OCI-LY3 (cell line): ENCODE results near the gene TNFRSF6B.

ENCODE experiments used
- H2AFZ ChIP-seq: fragments of 200-600, 300-600 bp; shearing (Covaris generic); 2 replicates; pipeline ENCODE4 v1.6.0; 2014; ENCODE audit warnings: antibody characterized with exemption, low read depth, low read length
- H3K27ac ChIP-seq: fragments of 200-600, 300-600 bp; sonication (generic); 2 replicates; pipeline ENCODE4 v1.5.1; 2014; ENCODE audit warnings: mild to moderate bottlenecking, low read length, moderate library complexity, mixed read lengths
- H3K27me3 ChIP-seq: fragments of 200-600, 300-600 bp; sonication (generic); 2 replicates; pipeline ENCODE4 v1.6.1; 2014; ENCODE audit warnings: low read depth, low read length, mixed read lengths
- H3K36me3 ChIP-seq: fragments of 200-600, 300-600 bp; sonication (generic); replicated peaks from 2 replicates; pipeline ENCODE3; 2014; ENCODE audit warnings: low read depth, low read length, mixed read lengths
- H3K4me1 ChIP-seq: fragments of 300-600, 200-600 bp; sonication (generic); 2 replicates; pipeline ENCODE4 v1.6.1; 2014; ENCODE audit warnings: low read length, mixed read lengths
- H3K4me2 ChIP-seq: fragments of 200-600, 300-600 bp; sonication (generic); 2 replicates; pipeline ENCODE4 v1.6.1; 2014; ENCODE audit warnings: low read length, mixed read lengths
- H3K4me3 ChIP-seq: fragments of 300-600, 200-600 bp; sonication (generic); 2 replicates; pipeline ENCODE4 v1.5.1; 2014; ENCODE audit warnings: antibody characterized with exemption, mild to moderate bottlenecking, low read length, moderate library complexity
- H3K79me2 ChIP-seq: fragments of 300-600, 200-600 bp; shearing (Covaris generic); 2 replicates; pipeline ENCODE4 v1.6.1; 2014; ENCODE audit warnings: mild to moderate bottlenecking, low read length, mixed read lengths
- H3K9ac ChIP-seq: fragments of 300-600, 200-600 bp; shearing (Covaris generic); 2 replicates; pipeline ENCODE4 v1.6.0; 2014; ENCODE audit warnings: mild to moderate bottlenecking, low read length, moderate library complexity
- H3K9me3 ChIP-seq: fragments of 200-600, 300-600 bp; shearing (Covaris generic); 2 replicates; pipeline ENCODE4 v1.6.1; 2014; ENCODE audit warnings: low read length, mixed read lengths; ENCODE audit not compliant: insufficient read depth
- H4K20me1 ChIP-seq: fragments of 200-600, 300-600 bp; sonication (generic); 2 replicates; pipeline ENCODE4 v1.6.1; 2016; ENCODE audit warnings: low read length, mixed read lengths; ENCODE audit not compliant: insufficient read depth
- CTCF ChIP-seq: fragments of 200-600, 300-600 bp; sonication (generic); IDR thresholded peaks from 2 replicates; pipeline ENCODE4 v1.5.1; 2014; ENCODE audit warnings: antibody characterized with exemption, low read length, low read depth
- EZH2phosphoT487 ChIP-seq: fragments of 200-600 bp; shearing (Covaris generic); IDR thresholded peaks from 2 replicates; pipeline ENCODE4 v1.6.1; 2018; ENCODE audit warnings: antibody characterized with exemption, mixed run types, low read depth

TNFRSF6B gene

GRCh38 chr20:63707558-63708300, 11.3 kb downstream of the TNFRSF6B start, which contains the start of the genes ARFRP1 and ZGPAT:
Gene ARFRP1 (minus strand): TSS chr20:63707976. CDS start chr20:63707091, 885 bp downstream.
Gene ZGPAT (plus strand): TSS chr20:63708039. CDS start chr20:63708581, 542 bp downstream.
- peaks cover 53% of the 10 kb centered on the region for H3K36me3 ChIP-seq
- peak within 1 kb of the TSS; percentile 59 for H3K27ac ChIP-seq
- TF ChIP-seq CTCF = 0 out of 2 replicates have a peak, but pooled peaks have one; percentile 4
- TF ChIP-seq EZH2phosphoT487 = no peak
- no peaks in the 10 kb centered on the region for H3K9me3 ChIP-seq
- H3K4me1 ChIP-seq = peaks cover 17% of the 10 kb centered on the region
- H3K27me3 ChIP-seq = no peaks in the 10 kb centered on the region
- H4K20me1 ChIP-seq = 0 out of 2 replicates have a peak, but pooled peaks cover 4% of the 10 kb centered on the region
- H2AFZ ChIP-seq = no peak within 1 kb of the TSS
- H3K9ac ChIP-seq = peak within 1 kb of the TSS; percentile 80
- peaks cover 68% of the 10 kb centered on the region for H3K79me2 ChIP-seq
- H3K4me2 ChIP-seq = peak within 1 kb of the TSS; percentile 93
- H3K4me3 ChIP-seq = peak within 1 kb of the TSS; percentile 85

- 0 out of 2 replicates have a peak, but pooled peaks cover 4% of the 10 kb centered on the region for H4K20me1 ChIP-seq
- no peak overlapping the region for H2AFZ ChIP-seq
- H3K27me3 ChIP-seq = no peaks in the 10 kb centered on the region
- H3K9ac ChIP-seq = peak overlapping the region; percentile 80
- TF ChIP-seq EZH2phosphoT487 = no peak
- TF ChIP-seq CTCF = no peak
- H3K27ac ChIP-seq = peak overlapping the region; percentile 11; the same call in 1 of the 2 replicates
- peak overlapping the region; percentile 85 for H3K4me3 ChIP-seq
- H3K4me2 ChIP-seq = peak overlapping the region; percentile 93
- H3K79me2 ChIP-seq = peaks cover 76% of the 10 kb centered on the region
- H3K9me3 ChIP-seq = no peaks in the 10 kb centered on the region
- H3K36me3 ChIP-seq = peaks cover 56% of the 10 kb centered on the region
- H3K4me1 ChIP-seq = peaks cover 17% of the 10 kb centered on the region
These were observed 12.1 kb downstream of the TNFRSF6B start for GRCh38 chr20:63708301-63709148.

GRCh38 chr20:63709149-63709527, 12.7 kb downstream of the TNFRSF6B start:
- H3K4me2 ChIP-seq = peak overlapping the region; percentile 93
- no peaks in the 10 kb centered on the region for H3K27me3 ChIP-seq
- peaks cover 81% of the 10 kb centered on the region for H3K79me2 ChIP-seq
- peak overlapping the region; percentile 85 for H3K4me3 ChIP-seq
- no peak overlapping the region for H3K27ac ChIP-seq
- TF ChIP-seq CTCF = no peak
- TF ChIP-seq EZH2phosphoT487 = no peak
- no peak overlapping the region for H3K9ac ChIP-seq
- H3K9me3 ChIP-seq = no peaks in the 10 kb centered on the region
- H3K36me3 ChIP-seq = peaks cover 58% of the 10 kb centered on the region
- H2AFZ ChIP-seq = no peak overlapping the region
- peaks cover 17% of the 10 kb centered on the region for H3K4me1 ChIP-seq
- H4K20me1 ChIP-seq = 0 out of 2 replicates have a peak, but pooled peaks cover 4% of the 10 kb centered on the region
